Panc1 (cell line): ENCODE results near the gene GRAMD4. TPM values are rescaled to one million over a fixed set of nuclear protein-coding genes. Genes with fewer than 3 reads are reported as not detected.

Experiments
- ATAC-seq: fragments of 200-7000 bp; cut with Tn5 transposase; 2 replicates; pipeline ENCODE4 v1.9.1; 2020; ENCODE audit warnings: mild to moderate bottlenecking, moderate library complexity
- BruUV-seq: library from RNA; stranded (reverse); fragments of 400-500 nt; replicated peaks from 2 replicates; lab custom pipeline; 2021; lab: Mats Ljungman, UMichigan
- CTCF ChIA-PET: fragments of 300-600 bp; sonication (Branson Sonifier 250); formaldehyde crosslinking; loops from one replicate; lab custom pipeline; 2022; ENCODE audit warnings: antibody characterized with exemption; lab: Charles Lee
- POLR2A ChIA-PET: fragments of 300-600 bp; sonication (Branson Sonifier 250); formaldehyde crosslinking; loops from one replicate; lab custom pipeline; 2022; ENCODE audit warnings: antibody characterized with exemption; lab: Charles Lee
- DNase-seq: peaks from one replicate; pipeline ENCODE4 v3.0.0-alpha.2; 2010; ENCODE audit warnings: low read depth, low spot score
- H3K27ac ChIP-seq: 2 replicates; pipeline ENCODE4 v1.5.1; 2011; ENCODE audit warnings: mild to moderate bottlenecking, low read length, inconsistent platforms
- H3K27me3 ChIP-seq: fragments of 200-500 bp; sonication (Bioruptor generic); 2 replicates; pipeline ENCODE4 v1.6.0; 2014; ENCODE audit warnings: low read length, inconsistent platforms; ENCODE audit not compliant: control insufficient read depth, insufficient read depth
- H3K36me3 ChIP-seq: fragments of 200-500 bp; sonication (Bioruptor generic); 2 replicates; pipeline ENCODE4 v1.5.1; 2014; ENCODE audit warnings: inconsistent platforms, mild to moderate bottlenecking, low read length, moderate library complexity; ENCODE audit not compliant: control insufficient read depth, insufficient read depth
- H3K4me1 ChIP-seq: 2 replicates; pipeline ENCODE4 v1.5.1; 2011; ENCODE audit warnings: inconsistent platforms, mild to moderate bottlenecking, low read length, moderate library complexity; ENCODE audit not compliant: control insufficient read depth, insufficient read depth
- H3K4me3 ChIP-seq, 2 experiments: 2 replicates each; pipeline ENCODE4 v1.5.1; 2011 to 2012; ENCODE audit warnings: low read depth in 2 of 2, low read length in 2 of 2, mild to moderate bottlenecking in 2 of 2, inconsistent platforms in 1 of 2, moderate library complexity in 1 of 2
- H3K9me3 ChIP-seq: fragments of 200-500 bp; sonication (Bioruptor generic); 2 replicates; pipeline ENCODE4 v1.5.1; 2014; ENCODE audit warnings: low read depth, mild to moderate bottlenecking, inconsistent platforms, low read length, moderate library complexity; ENCODE audit not compliant: control insufficient read depth, insufficient read depth
- CTCF ChIP-seq: fragments of 450-650 bp; IDR thresholded peaks from 2 replicates; pipeline ENCODE4 v1.5.1; 2017; ENCODE audit warnings: mild to moderate bottlenecking
- POLR2AphosphoS5 ChIP-seq: IDR thresholded peaks from 2 replicates; pipeline ENCODE4 v1.6.1; 2012; ENCODE audit warnings: mild to moderate bottlenecking, low read depth, low read length, moderate library complexity
- SIN3A ChIP-seq: IDR thresholded peaks from 2 replicates; pipeline ENCODE4 v1.6.1; 2012; ENCODE audit warnings: low read depth, mild to moderate bottlenecking, low read length, moderate library complexity, borderline replicate concordance; ENCODE audit not compliant: insufficient read depth
- TCF7L2 ChIP-seq: IDR thresholded peaks from 2 replicates; pipeline ENCODE4 v1.6.1; 2011; ENCODE audit warnings: mild to moderate bottlenecking, low read depth, low read length, inconsistent platforms
- in situ Hi-C: cut with HindIII; loops from 2 replicates; pipeline ENCODE4 v1.10.0; 2016; ENCODE audit warnings: low sequenced_read_pairs, low pct_unique_long_range_greater_than_20kb
- intact Hi-C: fragments of 100-400 bp; cut with micrococcal nuclease; formaldehyde crosslinking; loops from one replicate; pipeline ENCODE4 v1.10.0; 2022; ENCODE audit not compliant: unreplicated experiment
- total RNA-seq: library from RNA; stranded (reverse); gene quantifications from one replicate; pipeline ENCODE4 v1.2.1, GENCODE V29; 2021; ENCODE audit not compliant: unreplicated experiment
- TF ChIP-seq, protein P1 (sequence below), 2 experiments: IDR thresholded peaks; 2 replicates each; pipeline ENCODE4 v1.6.1; 2011 to 2012; ENCODE audit warnings: low read depth in 2 of 2, control low read depth in 1 of 2, low read length in 1 of 2, mild to moderate bottlenecking in 1 of 2, moderate library complexity in 1 of 2; ENCODE audit not compliant: insufficient read depth in 1 of 2

Gene GRAMD4
- total RNA-seq, 1 experiment from 2014 or later = 30.8 TPM

DNA sequence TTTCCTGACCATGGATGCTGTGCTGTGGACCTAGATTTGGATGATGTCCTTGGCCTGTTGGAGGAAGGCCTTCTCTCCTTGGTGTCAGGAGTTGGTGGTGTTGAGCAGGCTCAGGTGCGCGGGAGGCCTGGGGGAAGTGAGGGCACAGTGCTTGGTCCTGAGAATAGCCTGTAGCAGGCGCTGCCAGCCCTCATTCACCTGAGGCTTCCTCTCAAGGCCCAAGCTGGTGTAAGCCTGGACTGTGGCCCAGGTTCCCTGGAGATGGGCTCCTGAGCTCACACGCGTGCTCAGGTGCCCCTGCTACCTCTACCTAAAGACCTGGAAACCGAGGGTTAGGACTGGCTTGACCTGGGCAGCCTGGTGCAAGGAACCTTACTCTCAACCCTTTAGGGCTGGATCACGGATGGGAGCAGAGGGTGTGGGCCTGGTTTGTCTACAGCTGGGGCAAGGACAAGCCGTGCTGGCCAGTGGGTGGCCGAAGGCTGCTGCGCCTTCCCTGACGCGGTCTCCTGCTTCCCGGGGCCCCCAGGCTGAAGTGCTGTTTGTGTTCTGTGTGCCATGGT lies 7.8 kb upstream of the GRAMD4 start:
- BruUV-seq = no TSS peak
- Histone ChIP-seq H3K27ac (no peak overlapping the region), H3K27me3 (no peaks in the 10 kb centered on the region), H3K4me1 (no peaks in the 10 kb centered on the region), H3K36me3 (no peaks in the 10 kb centered on the region), H3K4me3 (no peak overlapping the region), H3K9me3 (no peaks in the 10 kb centered on the region)
- in situ Hi-C loops = no loop called here
- TF ChIP-seq SIN3A (no peak), CTCF (no peak), POLR2AphosphoS5 (no peak), TCF7L2 (no peak)
- TF ChIP-seq, protein P1, sequence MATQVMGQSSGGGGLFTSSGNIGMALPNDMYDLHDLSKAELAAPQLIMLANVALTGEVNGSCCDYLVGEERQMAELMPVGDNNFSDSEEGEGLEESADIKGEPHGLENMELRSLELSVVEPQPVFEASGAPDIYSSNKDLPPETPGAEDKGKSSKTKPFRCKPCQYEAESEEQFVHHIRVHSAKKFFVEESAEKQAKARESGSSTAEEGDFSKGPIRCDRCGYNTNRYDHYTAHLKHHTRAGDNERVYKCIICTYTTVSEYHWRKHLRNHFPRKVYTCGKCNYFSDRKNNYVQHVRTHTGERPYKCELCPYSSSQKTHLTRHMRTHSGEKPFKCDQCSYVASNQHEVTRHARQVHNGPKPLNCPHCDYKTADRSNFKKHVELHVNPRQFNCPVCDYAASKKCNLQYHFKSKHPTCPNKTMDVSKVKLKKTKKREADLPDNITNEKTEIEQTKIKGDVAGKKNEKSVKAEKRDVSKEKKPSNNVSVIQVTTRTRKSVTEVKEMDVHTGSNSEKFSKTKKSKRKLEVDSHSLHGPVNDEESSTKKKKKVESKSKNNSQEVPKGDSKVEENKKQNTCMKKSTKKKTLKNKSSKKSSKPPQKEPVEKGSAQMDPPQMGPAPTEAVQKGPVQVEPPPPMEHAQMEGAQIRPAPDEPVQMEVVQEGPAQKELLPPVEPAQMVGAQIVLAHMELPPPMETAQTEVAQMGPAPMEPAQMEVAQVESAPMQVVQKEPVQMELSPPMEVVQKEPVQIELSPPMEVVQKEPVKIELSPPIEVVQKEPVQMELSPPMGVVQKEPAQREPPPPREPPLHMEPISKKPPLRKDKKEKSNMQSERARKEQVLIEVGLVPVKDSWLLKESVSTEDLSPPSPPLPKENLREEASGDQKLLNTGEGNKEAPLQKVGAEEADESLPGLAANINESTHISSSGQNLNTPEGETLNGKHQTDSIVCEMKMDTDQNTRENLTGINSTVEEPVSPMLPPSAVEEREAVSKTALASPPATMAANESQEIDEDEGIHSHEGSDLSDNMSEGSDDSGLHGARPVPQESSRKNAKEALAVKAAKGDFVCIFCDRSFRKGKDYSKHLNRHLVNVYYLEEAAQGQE (IDR thresholded peaks at IDR 0.05; ENCODE audit: insufficient read depth in 1 of 2, low read depth in 2 of 2, low read length in 1 of 2) = no peak
- POLR2A ChIA-PET = no interaction called here
- no peak for DNase-seq
- no peak for ATAC-seq
- CTCF ChIA-PET = no interaction called here
- intact Hi-C loops = no loop called here

DNA sequence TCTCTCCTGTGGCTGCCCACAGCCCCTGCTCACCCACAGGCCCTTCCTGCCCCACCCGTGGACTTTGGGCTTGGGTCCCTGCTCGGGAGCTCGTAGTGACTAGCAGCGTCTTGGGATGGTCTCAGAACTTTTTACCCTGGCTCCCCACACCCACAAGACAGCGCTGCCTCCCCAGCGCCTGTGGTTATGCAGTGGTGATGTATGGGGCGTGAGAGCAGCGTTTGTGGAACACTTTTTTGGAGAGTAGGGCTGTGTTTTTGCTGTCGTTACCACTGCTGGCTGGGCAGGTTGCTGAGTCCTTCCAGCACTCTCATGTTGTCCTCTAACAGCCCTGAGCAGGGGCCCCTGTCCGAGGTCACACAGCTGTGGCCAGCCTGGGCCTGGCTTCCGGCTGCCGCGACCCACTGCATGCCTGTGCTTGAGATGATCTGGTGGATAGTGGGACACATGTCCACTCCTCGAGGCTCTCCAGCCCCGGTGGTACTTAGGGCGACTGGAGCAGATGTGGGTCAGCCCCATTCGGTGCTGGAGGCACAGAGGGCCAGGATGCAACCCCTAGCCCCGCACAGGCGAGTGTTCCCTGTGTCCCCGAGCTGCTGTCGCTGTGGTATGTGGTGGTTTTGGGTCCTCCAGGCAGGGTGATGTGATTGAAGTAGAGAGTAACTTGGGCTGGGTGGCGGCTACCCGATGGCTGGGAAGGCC lies 7.1 kb upstream of the GRAMD4 start:
- DNase-seq = no peak
- TF ChIP-seq TCF7L2 (no peak), SIN3A (no peak), CTCF (no peak), POLR2AphosphoS5 (no peak)
- TF ChIP-seq, protein P1 (IDR thresholded peaks at IDR 0.05; ENCODE audit: insufficient read depth in 1 of 2, low read depth in 2 of 2, low read length in 1 of 2) = no peak
- ATAC-seq = no peak
- no peaks in the 10 kb centered on the region for H3K9me3 ChIP-seq
- CTCF ChIA-PET = no interaction called here
- BruUV-seq = no TSS peak
- no peak overlapping the region for H3K4me3 ChIP-seq
- intact Hi-C loops (no loop called here), in situ Hi-C loops (no loop called here)
- POLR2A ChIA-PET = no interaction called here
- no peaks in the 10 kb centered on the region for H3K4me1 ChIP-seq
- H3K27ac ChIP-seq = no peak overlapping the region
- H3K36me3 ChIP-seq = no peaks in the 10 kb centered on the region
- no peaks in the 10 kb centered on the region for H3K27me3 ChIP-seq
